Brain microvascular endothelial cell (primary cell): Measurements from ENCODE around the gene MEI1.

Experiments
- DNase-seq: peaks from one replicate; pipeline ENCODE4 v3.0.0-alpha.2; 2020
- H3K27ac ChIP-seq: fragments of 250-450 bp; sonication (Bioruptor Pico); 2 replicates; pipeline ENCODE4 v1.5.1; 2020; ENCODE audit warnings: mild to moderate bottlenecking, moderate library complexity
- H3K27me3 ChIP-seq: fragments of 250-450 bp; sonication (Bioruptor Pico); replicated peaks from 2 replicates; pipeline ENCODE4 v1.5.1; 2020; ENCODE audit warnings: mild to moderate bottlenecking
- H3K36me3 ChIP-seq: fragments of 250-450 bp; sonication (Bioruptor Pico); replicated peaks from 2 replicates; pipeline ENCODE4 v1.5.1; 2020; ENCODE audit warnings: mild to moderate bottlenecking
- H3K4me3 ChIP-seq: 2 replicates; pipeline ENCODE4 v1.5.1; 2011; ENCODE audit warnings: low read depth, mild to moderate bottlenecking, control low read depth, low read length, moderate library complexity
- in situ Hi-C: cut with HindIII; loops from 2 replicates; pipeline ENCODE4 v1.10.0; 2017; ENCODE audit warnings: low sequenced_read_pairs, low pct_ligation_motif_present
- TF ChIP-seq, protein P1 (sequence below): IDR thresholded peaks from 2 replicates; pipeline ENCODE4 v1.5.1; 2011; ENCODE audit warnings: low read depth, mild to moderate bottlenecking, moderate library complexity, low read length, control low read depth, inconsistent platforms; ENCODE audit errors: missing control alignments

The MEI1 gene

DNA sequence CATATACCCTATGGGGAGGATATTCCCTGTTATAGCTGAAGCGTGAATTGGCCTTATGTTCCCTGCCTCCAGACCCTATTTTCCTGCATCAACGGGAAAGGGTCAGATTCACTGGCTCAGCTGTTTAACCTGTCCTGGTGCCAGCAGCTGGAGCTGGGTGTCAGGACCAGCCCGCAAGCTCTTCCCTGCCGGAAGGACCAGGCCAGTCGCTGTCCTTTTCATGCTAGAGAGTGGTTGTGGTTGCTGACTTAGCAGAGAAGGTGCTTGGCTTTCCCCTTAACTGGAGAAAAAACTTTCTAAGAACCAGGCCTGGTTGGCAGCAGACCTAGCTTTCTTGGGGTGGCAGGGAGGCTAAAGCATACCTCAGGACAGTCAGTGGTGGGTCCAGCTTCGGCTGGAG is 128.4 kb downstream of the MEI1 start:
- Histone ChIP-seq H3K27me3 (no peaks in the 10 kb centered on the region), H3K36me3 (no peaks in the 10 kb centered on the region), H3K4me3 (no peak overlapping the region), H3K27ac (no peak overlapping the region)
- in situ Hi-C loops, result no loop called here
- TF ChIP-seq, protein P1, sequence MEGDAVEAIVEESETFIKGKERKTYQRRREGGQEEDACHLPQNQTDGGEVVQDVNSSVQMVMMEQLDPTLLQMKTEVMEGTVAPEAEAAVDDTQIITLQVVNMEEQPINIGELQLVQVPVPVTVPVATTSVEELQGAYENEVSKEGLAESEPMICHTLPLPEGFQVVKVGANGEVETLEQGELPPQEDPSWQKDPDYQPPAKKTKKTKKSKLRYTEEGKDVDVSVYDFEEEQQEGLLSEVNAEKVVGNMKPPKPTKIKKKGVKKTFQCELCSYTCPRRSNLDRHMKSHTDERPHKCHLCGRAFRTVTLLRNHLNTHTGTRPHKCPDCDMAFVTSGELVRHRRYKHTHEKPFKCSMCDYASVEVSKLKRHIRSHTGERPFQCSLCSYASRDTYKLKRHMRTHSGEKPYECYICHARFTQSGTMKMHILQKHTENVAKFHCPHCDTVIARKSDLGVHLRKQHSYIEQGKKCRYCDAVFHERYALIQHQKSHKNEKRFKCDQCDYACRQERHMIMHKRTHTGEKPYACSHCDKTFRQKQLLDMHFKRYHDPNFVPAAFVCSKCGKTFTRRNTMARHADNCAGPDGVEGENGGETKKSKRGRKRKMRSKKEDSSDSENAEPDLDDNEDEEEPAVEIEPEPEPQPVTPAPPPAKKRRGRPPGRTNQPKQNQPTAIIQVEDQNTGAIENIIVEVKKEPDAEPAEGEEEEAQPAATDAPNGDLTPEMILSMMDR, result no peak
- no peak for DNase-seq

DNA sequence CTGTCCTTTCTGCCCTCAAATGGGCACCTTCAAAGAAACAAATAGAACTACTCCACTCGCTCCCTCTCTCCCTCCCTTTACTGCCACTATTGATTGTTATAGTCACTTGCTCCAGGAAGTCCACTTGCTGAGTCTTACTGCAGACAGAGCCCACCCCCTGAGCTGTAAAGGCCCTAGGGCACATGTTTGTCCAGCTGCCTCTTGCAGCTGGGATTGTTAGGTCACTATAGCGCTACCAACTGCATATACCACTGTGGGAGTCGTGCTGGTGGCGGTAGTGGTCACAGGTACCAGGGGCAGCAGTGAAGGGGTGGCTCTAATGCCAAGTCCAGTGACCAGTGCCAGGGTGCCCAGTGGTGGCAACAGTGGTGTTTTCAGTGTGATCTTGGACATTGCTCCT is 129.2 kb downstream of the MEI1 start:
- H3K27ac ChIP-seq, result no peak overlapping the region
- no peaks in the 10 kb centered on the region for H3K36me3 ChIP-seq
- TF ChIP-seq, protein P1, result no peak
- in situ Hi-C loops, result no loop called here
- no peak for DNase-seq
- no peaks in the 10 kb centered on the region for H3K27me3 ChIP-seq
- no peak overlapping the region for H3K4me3 ChIP-seq

- Histone ChIP-seq H3K4me3 (no peak overlapping the region), H3K36me3 (no peaks in the 10 kb centered on the region), H3K27me3 (no peaks in the 10 kb centered on the region), H3K27ac (no peak overlapping the region)
- TF ChIP-seq, protein P1, result no peak
- no peak for DNase-seq
- in situ Hi-C loops, result no loop called here
Observed at GRCh38 chr22:41830174-41830573, 130.9 kb downstream of the MEI1 start.

DNA sequence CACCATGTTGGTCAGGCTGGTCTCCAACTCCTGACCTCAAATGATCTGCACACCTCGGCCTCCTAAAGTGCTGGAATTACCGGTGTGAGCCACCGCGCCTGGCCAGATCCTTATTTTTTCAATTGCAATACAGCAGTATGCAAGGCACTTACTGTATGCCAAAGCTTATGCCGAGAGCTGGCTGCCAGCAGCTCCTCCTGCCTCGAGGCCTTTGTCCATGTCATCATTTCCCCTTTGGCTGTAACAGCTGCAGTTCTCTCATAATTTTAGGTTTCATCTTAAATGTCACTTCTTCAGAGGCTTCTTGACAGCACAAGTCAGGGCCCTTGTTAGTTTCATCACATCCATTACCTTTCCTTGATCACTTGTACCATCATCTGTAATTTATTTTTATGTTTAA is 132.1 kb downstream of the MEI1 start:
- no peak overlapping the region for H3K4me3 ChIP-seq
- in situ Hi-C loops, result no loop called here
- H3K27me3 ChIP-seq, result no peaks in the 10 kb centered on the region
- DNase-seq, result no peak
- peaks cover 7% of the 10 kb centered on the region for H3K36me3 ChIP-seq
- TF ChIP-seq, protein P1, result no peak
- no peak overlapping the region for H3K27ac ChIP-seq

- in situ Hi-C loops, result no loop called here
- Histone ChIP-seq H3K4me3 (peak overlapping the region; percentile 48), H3K27me3 (no peaks in the 10 kb centered on the region), H3K36me3 (peaks cover 13% of the 10 kb centered on the region), H3K27ac (peak overlapping the region; percentile 91)
- no peak for DNase-seq
- TF ChIP-seq, protein P1, result no peak
Observed at GRCh38 chr22:41831828-41832552, 132.7 kb downstream of the MEI1 start.
